ENCODE measurements around the gene METTL15.

Gene METTL15

GRCh38 chr11:28342716-28343115 is 234.5 kb downstream of the METTL15 start:
- H3K4me2 ChIP-seq (ENCODE audit: low read length): no peak overlapping the region
- no peak overlapping the region for H3K27ac ChIP-seq (ENCODE audit: low read length)
- H3K9ac ChIP-seq (ENCODE audit: low read length): no peak overlapping the region

GRCh38 chr11:28343304-28344233 is 235.4 kb downstream of the METTL15 start:
- TF ChIP-seq EZH2phosphoT487 (IDR thresholded peaks at IDR 0.05; ENCODE audit: low read depth): no peak
- H3K27me3 ChIP-seq (ENCODE audit: low read depth, low read length): no peaks in the 10 kb centered on the region
- no peaks in the 10 kb centered on the region for H3K36me3 ChIP-seq (replicated peaks; ENCODE audit: low read depth, low read length)
- H3K9me3 ChIP-seq (ENCODE audit: insufficient read depth, low read length): no peaks in the 10 kb centered on the region
- no peak overlapping the region for H3K9ac ChIP-seq (ENCODE audit: low read length)
- no peak overlapping the region for H3K27ac ChIP-seq (ENCODE audit: low read length)
- H3K4me2 ChIP-seq (ENCODE audit: low read length): no peak overlapping the region
- no peaks in the 10 kb centered on the region for H3K79me2 ChIP-seq (ENCODE audit: low read length)
- no peaks in the 10 kb centered on the region for H4K20me1 ChIP-seq (ENCODE audit: insufficient read depth, low read length)
- peaks cover 3% of the 10 kb centered on the region; the same call in 1 of the 2 replicates for H3K4me1 ChIP-seq (ENCODE audit: low read length)
- H2AFZ ChIP-seq (ENCODE audit: low read depth, low read length): no peak overlapping the region
- H3K4me3 ChIP-seq (ENCODE audit: low read length): no peak overlapping the region

More at GRCh38 chr11:28342716-28343115, 234.5 kb downstream of the METTL15 start:
- Histone ChIP-seq H3K4me1 (ENCODE audit: low read length) (peaks cover 4% of the 10 kb centered on the region; the same call in 1 of the 2 replicates), H3K36me3 (replicated peaks; ENCODE audit: low read depth, low read length) (no peaks in the 10 kb centered on the region), H3K4me3 (ENCODE audit: low read length) (no peak overlapping the region), H3K27me3 (ENCODE audit: low read depth, low read length) (no peaks in the 10 kb centered on the region), H3K79me2 (ENCODE audit: low read length) (no peaks in the 10 kb centered on the region), H2AFZ (ENCODE audit: low read depth, low read length) (no peak overlapping the region), H3K9me3 (ENCODE audit: insufficient read depth, low read length) (no peaks in the 10 kb centered on the region), H4K20me1 (ENCODE audit: insufficient read depth, low read length) (no peaks in the 10 kb centered on the region)
- TF ChIP-seq EZH2phosphoT487 (IDR thresholded peaks at IDR 0.05; ENCODE audit: low read depth): no peak

- Histone ChIP-seq H2AFZ (ENCODE audit: low read depth, low read length) (no peak overlapping the region), H3K27me3 (ENCODE audit: low read depth, low read length) (no peaks in the 10 kb centered on the region), H3K9me3 (ENCODE audit: insufficient read depth, low read length) (no peaks in the 10 kb centered on the region), H3K4me1 (ENCODE audit: low read length) (no peaks in the 10 kb centered on the region), H3K79me2 (ENCODE audit: low read length) (no peaks in the 10 kb centered on the region), H4K20me1 (ENCODE audit: insufficient read depth, low read length) (no peaks in the 10 kb centered on the region), H3K9ac (ENCODE audit: low read length) (no peak overlapping the region), H3K36me3 (replicated peaks; ENCODE audit: low read depth, low read length) (no peaks in the 10 kb centered on the region), H3K4me3 (ENCODE audit: low read length) (no peak overlapping the region), H3K4me2 (ENCODE audit: low read length) (no peak overlapping the region), H3K27ac (ENCODE audit: low read length) (no peak overlapping the region)
- no peak for TF ChIP-seq CTCF (IDR thresholded peaks at IDR 0.05; ENCODE audit: low read depth, low read length)
- no peak for TF ChIP-seq EZH2phosphoT487 (IDR thresholded peaks at IDR 0.05; ENCODE audit: low read depth)
These were observed 238.0 kb downstream of the METTL15 start for GRCh38 chr11:28346209-28346608.

- no peaks in the 10 kb centered on the region for H3K36me3 ChIP-seq (replicated peaks; ENCODE audit: low read depth, low read length)
- H3K79me2 ChIP-seq (ENCODE audit: low read length): no peaks in the 10 kb centered on the region
- no peaks in the 10 kb centered on the region for H3K27me3 ChIP-seq (ENCODE audit: low read depth, low read length)
- H3K9me3 ChIP-seq (ENCODE audit: insufficient read depth, low read length): no peaks in the 10 kb centered on the region
- no peaks in the 10 kb centered on the region for H3K4me1 ChIP-seq (ENCODE audit: low read length)
- H3K9ac ChIP-seq (ENCODE audit: low read length): no peak overlapping the region
- TF ChIP-seq CTCF (IDR thresholded peaks at IDR 0.05; ENCODE audit: low read depth, low read length): no peak
- no peak for TF ChIP-seq EZH2phosphoT487 (IDR thresholded peaks at IDR 0.05; ENCODE audit: low read depth)
- H3K4me2 ChIP-seq (ENCODE audit: low read length): no peak overlapping the region
- no peak overlapping the region for H3K4me3 ChIP-seq (ENCODE audit: low read length)
- H4K20me1 ChIP-seq (ENCODE audit: insufficient read depth, low read length): no peaks in the 10 kb centered on the region
- no peak overlapping the region for H2AFZ ChIP-seq (ENCODE audit: low read depth, low read length)
- H3K27ac ChIP-seq (ENCODE audit: low read length): no peak overlapping the region
These were observed 238.5 kb downstream of the METTL15 start for GRCh38 chr11:28346721-28347120.

GRCh38 chr11:28347371-28347770 is 239.2 kb downstream of the METTL15 start:
- H3K79me2 ChIP-seq (ENCODE audit: low read length): no peaks in the 10 kb centered on the region
- H3K27me3 ChIP-seq (ENCODE audit: low read depth, low read length): no peaks in the 10 kb centered on the region
- H2AFZ ChIP-seq (ENCODE audit: low read depth, low read length): no peak overlapping the region
- no peak overlapping the region for H3K27ac ChIP-seq (ENCODE audit: low read length)
- no peaks in the 10 kb centered on the region for H3K36me3 ChIP-seq (replicated peaks; ENCODE audit: low read depth, low read length)
- no peak overlapping the region for H3K9ac ChIP-seq (ENCODE audit: low read length)
- no peak overlapping the region for H3K4me3 ChIP-seq (ENCODE audit: low read length)
- no peaks in the 10 kb centered on the region for H3K4me1 ChIP-seq (ENCODE audit: low read length)
- no peak for TF ChIP-seq EZH2phosphoT487 (IDR thresholded peaks at IDR 0.05; ENCODE audit: low read depth)
- no peak for TF ChIP-seq CTCF (IDR thresholded peaks at IDR 0.05; ENCODE audit: low read depth, low read length)
- no peak overlapping the region for H3K4me2 ChIP-seq (ENCODE audit: low read length)
- H3K9me3 ChIP-seq (ENCODE audit: insufficient read depth, low read length): no peaks in the 10 kb centered on the region
- H4K20me1 ChIP-seq (ENCODE audit: insufficient read depth, low read length): no peaks in the 10 kb centered on the region
